ENCODE results near the gene RNF121. TPM values are rescaled to one million over a fixed set of nuclear protein-coding genes. Genes with fewer than 3 reads are reported as not detected.

RNF121 gene
- total and polyA plus RNA-seq, 2 of the 8 experiments (the other 6 are each of a cell fraction or from before 2014, with no cell fraction given): 39.7 to 51.6 TPM

DNA sequence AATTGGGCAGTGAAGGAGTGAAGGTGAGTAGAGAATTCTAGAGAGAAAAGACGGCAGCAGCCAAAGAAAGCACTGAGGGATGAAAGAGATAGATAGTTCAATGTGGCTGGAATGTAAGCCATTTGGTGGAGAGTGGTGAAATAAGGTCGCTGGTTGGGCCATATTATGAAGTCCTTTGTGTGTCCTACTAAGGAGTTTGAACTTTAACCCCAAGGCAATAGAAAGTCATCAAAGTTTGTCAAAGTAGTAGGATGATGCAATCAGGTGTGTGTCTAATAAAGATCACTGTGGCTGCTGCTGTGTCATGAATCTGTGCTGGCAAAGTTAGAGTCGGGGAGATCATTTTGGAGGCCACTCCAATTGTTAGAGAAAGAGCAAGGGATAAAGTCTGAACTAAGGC is 18.7 kb downstream of the RNF121 start:
- POLR2A ChIA-PET (ENCODE audit: partially characterized antibody): interaction anchor here (1.0 kb wide), 1 partner anchor 99 kb away, joined by 3 read pairs; no protein-coding TSS in a partner anchor
- Histone ChIP-seq H3K9me3 (ENCODE audit: insufficient read depth in 2 of 2, low read depth in 1 of 2, low read length in 1 of 2) (no peaks in the 10 kb centered on the region), H3K36me3 (ENCODE audit: control insufficient read depth in 2 of 4, insufficient read depth in 4 of 4, low read length in 3 of 4) (no peaks in the 10 kb centered on the region), H2AK5ac (ENCODE audit: low read depth, low read length) (no peak overlapping the region), H4K8ac (ENCODE audit: extremely low read depth, insufficient read depth, low read length) (no peak overlapping the region), H3K27ac (ENCODE audit: low read depth, low read length) (no peak overlapping the region), H3K18ac (ENCODE audit: extremely low read depth, low read length) (no peak overlapping the region), H3K4me2 (ENCODE audit: insufficient read depth in 1 of 2, low read depth in 2 of 2, low read length in 2 of 2) (no peak overlapping the region), H3K56ac (replicated peaks; ENCODE audit: insufficient read length, low read depth, low read length) (no peak overlapping the region), H3K27me3 (replicated peaks in 1 of 4; ENCODE audit: control insufficient read depth in 3 of 4, extremely low read depth in 1 of 4, insufficient read depth in 3 of 4, low read length in 3 of 4) (no peaks in the 10 kb centered on the region), H2BK12ac (ENCODE audit: low read depth, low read length) (no peak overlapping the region), H3K23ac (ENCODE audit: insufficient read length) (no peak overlapping the region), H4K91ac (replicated peaks; ENCODE audit: insufficient read length, low read length) (no peak overlapping the region), H2BK5ac (ENCODE audit: low read depth, low read length) (no peak overlapping the region), H3K9ac (replicated peaks in 1 of 4; ENCODE audit: extremely low read depth in 1 of 4, low read depth in 3 of 4, low read length in 3 of 4) (no peak overlapping the region), H2AFZ (ENCODE audit: low read length) (no peak overlapping the region), H3K4me3 (ENCODE audit: extremely low read depth in 1 of 4, insufficient read depth in 2 of 4, low read depth in 3 of 4, low read length in 4 of 4) (no peak overlapping the region), H2BK20ac (ENCODE audit: low read length) (no peak overlapping the region), H2BK120ac (replicated peaks; ENCODE audit: low read depth, low read length) (no peak overlapping the region), H3K4ac (replicated peaks; ENCODE audit: insufficient read length, low read depth, low read length) (no peak overlapping the region), H3K79me2 (ENCODE audit: control insufficient read depth in 1 of 2, insufficient read depth in 2 of 2, low read length in 2 of 2) (peaks cover 0 to 55% of the 10 kb centered on the region in 2 experiments; a peak in 2 of 4 replicates), H3K14ac (ENCODE audit: insufficient read length) (no peak overlapping the region), H4K5ac (ENCODE audit: insufficient read length, low read depth, low read length) (no peak overlapping the region), H4K20me1 (replicated peaks in 1 of 2; ENCODE audit: control insufficient read depth in 1 of 2, insufficient read depth in 2 of 2, low read length in 2 of 2) (peaks cover 4 to 5% of the 10 kb centered on the region in 2 experiments), H3K79me1 (ENCODE audit: low read depth, low read length) (peaks cover 3% of the 10 kb centered on the region; the same call in 1 of the 2 replicates), H3K4me1 (replicated peaks in 1 of 4; ENCODE audit: control insufficient read depth in 3 of 4, insufficient read depth in 4 of 4, low read length in 3 of 4) (no peaks in the 10 kb centered on the region), H3K23me2 (ENCODE audit: low read depth, low read length) (no peaks in the 10 kb centered on the region), H2BK15ac (ENCODE audit: low read length) (no peak overlapping the region)
- CTCF ChIA-PET (ENCODE audit: partially characterized antibody): no interaction called here
- WGBS, 2 experiments (ENCODE audit: extremely low coverage in 1 of 2, insufficient coverage in 1 of 2, insufficient read length in 1 of 2, insufficient replicate concordance in 2 of 2, low coverage in 1 of 2, low lambda C conversion rate in 2 of 2, missing lambda C conversion rate in 1 of 2): 85% methylated on average over 3 of the region's 3 CpGs; no CpG with 5 or more reads in 1 of the 2 experiments
- TF ChIP-seq POLR2AphosphoS5 (IDR thresholded peaks at IDR 0.05; ENCODE audit: low read depth, low read length) (no peak), CEBPB (IDR thresholded peaks at IDR 0.05; ENCODE audit: low read depth, low read length) (peak; percentile 63; the same call in 1 of the 2 replicates)
- FAIRE-seq (no peak), DNase-seq (ENCODE audit: low read depth in 1 of 2, low spot score in 2 of 2) (no peak)

Measured in H1 (cell line).